Loucy (cell line): ENCODE results near the gene RFWD3.

ENCODE experiments used
- H2AFZ ChIP-seq: fragments of 200-600 bp; sonication (generic); 2 replicates; pipeline ENCODE4 v1.6.0; 2016; ENCODE audit warnings: antibody characterized with exemption, mild to moderate bottlenecking, low read length, moderate library complexity
- H3F3A ChIP-seq: fragments of 200-600 bp; 2 replicates; pipeline ENCODE4 v1.6.0; 2016; ENCODE audit warnings: antibody characterized with exemption, low read depth, mild to moderate bottlenecking
- H3K27me3 ChIP-seq: fragments of 200-600 bp; sonication (generic); 2 replicates; pipeline ENCODE4 v1.6.1; 2014; ENCODE audit warnings: low read length, mild to moderate bottlenecking; ENCODE audit not compliant: insufficient read depth, poor library complexity, severe bottlenecking
- H3K36me3 ChIP-seq: fragments of 200-600 bp; sonication (generic); 2 replicates; pipeline ENCODE4 v1.6.1; 2016; ENCODE audit warnings: low read length; ENCODE audit not compliant: insufficient read depth
- H3K4me1 ChIP-seq: fragments of 200-600 bp; sonication (generic); 2 replicates; pipeline ENCODE4 v1.5.1; 2014; ENCODE audit warnings: low read length, mild to moderate bottlenecking; ENCODE audit not compliant: insufficient read depth, poor library complexity, severe bottlenecking
- H3K4me2 ChIP-seq: fragments of 200-600 bp; sonication (generic); 2 replicates; pipeline ENCODE4 v1.6.0; 2014; ENCODE audit warnings: antibody characterized with exemption, low read length, low read depth, mild to moderate bottlenecking; ENCODE audit not compliant: poor library complexity, severe bottlenecking
- H3K4me3 ChIP-seq: fragments of 200-600 bp; sonication (generic); 2 replicates; pipeline ENCODE4 v1.5.1; 2014; ENCODE audit warnings: low read length, mild to moderate bottlenecking, mixed read lengths; ENCODE audit not compliant: poor library complexity, severe bottlenecking
- H3K79me2 ChIP-seq: fragments of 200-600 bp; sonication (generic); 2 replicates; pipeline ENCODE4 v1.6.1; 2014; ENCODE audit warnings: low read length; ENCODE audit not compliant: insufficient read depth
- H3K9ac ChIP-seq: fragments of 200-600 bp; sonication (generic); 2 replicates; pipeline ENCODE4 v1.6.0; 2014; ENCODE audit warnings: mild to moderate bottlenecking, low read depth, low read length, moderate library complexity; ENCODE audit not compliant: poor library complexity, severe bottlenecking
- H3K9me2 ChIP-seq: fragments of 200-600 bp; sonication (generic); replicated peaks from 2 replicates; pipeline ENCODE4 v1.6.1; 2016; ENCODE audit warnings: low read depth, low read length, mixed read lengths
- H3K9me3 ChIP-seq: fragments of 200-600 bp; sonication (generic); 2 replicates; pipeline ENCODE4 v1.6.1; 2014; ENCODE audit warnings: mild to moderate bottlenecking, antibody characterized with exemption, low read length, low read depth; ENCODE audit not compliant: insufficient read depth
- H4K20me1 ChIP-seq: fragments of 200-600 bp; sonication (generic); 2 replicates; pipeline ENCODE4 v1.6.0; 2014; ENCODE audit warnings: antibody characterized with exemption, low read length, mild to moderate bottlenecking; ENCODE audit not compliant: insufficient read depth, poor library complexity, severe bottlenecking
- CTCF ChIP-seq: fragments of 200-600 bp; sonication (generic); conservative IDR thresholded peaks from 2 replicates; pipeline ENCODE4 v1.5.1; 2014; ENCODE audit warnings: mild to moderate bottlenecking, antibody characterized with exemption, low read length
- EZH2phosphoT487 ChIP-seq: fragments of 200-600 bp; IDR thresholded peaks from 2 replicates; pipeline ENCODE4 v1.6.1; 2018; ENCODE audit warnings: antibody characterized with exemption, mild to moderate bottlenecking, moderate library complexity, borderline replicate concordance

Gene RFWD3

DNA sequence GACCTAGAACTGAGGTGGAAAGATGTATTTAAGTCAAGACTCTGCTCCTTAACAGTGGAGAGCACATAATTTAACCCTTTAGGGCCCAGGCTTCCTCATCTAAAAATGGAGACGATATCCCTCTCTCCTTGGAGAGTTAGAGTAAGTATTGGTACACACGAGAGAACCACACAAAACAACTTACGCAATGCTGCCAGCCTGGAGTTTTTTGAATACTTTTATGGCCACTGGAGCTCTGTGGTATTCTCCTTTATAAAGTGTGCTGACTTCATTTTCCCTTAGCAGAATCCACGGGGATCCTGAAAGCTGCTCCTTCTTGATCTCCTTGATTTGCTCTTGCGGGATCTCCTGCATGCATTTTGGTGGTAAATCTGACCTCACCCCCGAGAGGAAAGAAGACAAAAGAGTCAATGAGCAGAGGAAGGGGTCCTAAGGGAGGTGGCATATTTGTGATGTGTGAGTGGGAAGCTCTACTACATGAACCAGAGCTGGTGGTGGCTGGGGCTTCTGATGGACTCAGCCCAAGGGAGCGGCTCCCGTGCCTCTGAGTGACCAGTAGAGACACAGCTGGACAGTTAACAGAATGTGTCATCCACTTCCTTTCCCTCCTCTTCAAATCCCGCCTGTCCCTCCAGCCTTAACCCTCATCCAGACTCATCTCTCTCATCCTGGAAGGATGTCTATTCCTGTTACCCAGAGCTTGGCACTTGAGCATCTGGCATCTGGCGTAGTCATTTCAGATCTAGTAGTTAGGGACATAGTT is 24.6 kb upstream of the RFWD3 start:
- Histone ChIP-seq H2AFZ (no peak overlapping the region), H3K9ac (no peak overlapping the region), H3F3A (no peaks in the 10 kb centered on the region), H3K4me2 (no peak overlapping the region), H3K4me3 (no peak overlapping the region), H3K9me2 (no peaks in the 10 kb centered on the region), H4K20me1 (no peaks in the 10 kb centered on the region), H3K27me3 (no peaks in the 10 kb centered on the region), H3K4me1 (no peaks in the 10 kb centered on the region), H3K36me3 (no peaks in the 10 kb centered on the region), H3K79me2 (no peaks in the 10 kb centered on the region), H3K9me3 (no peaks in the 10 kb centered on the region)
- TF ChIP-seq EZH2phosphoT487 (no peak), CTCF (no peak)

DNA sequence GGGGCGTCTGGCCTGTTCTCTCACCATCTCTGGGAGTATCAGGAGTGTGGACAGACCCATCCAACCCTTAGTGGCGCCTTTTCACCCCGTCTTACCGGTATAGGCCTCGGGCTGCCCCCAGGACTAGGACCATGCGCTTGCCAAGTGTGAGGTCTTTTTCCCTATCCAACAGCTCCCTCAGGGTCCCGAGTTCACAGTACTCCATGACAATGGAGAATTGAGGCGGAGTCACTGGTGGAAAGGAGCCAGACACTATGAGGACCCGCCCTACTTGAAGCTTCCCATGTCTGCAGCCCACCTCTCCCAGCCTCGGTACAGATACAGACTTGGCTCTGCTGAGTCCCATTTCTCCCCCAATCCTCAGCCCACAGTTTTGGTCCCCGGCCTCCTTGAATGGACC is 15.9 kb upstream of the RFWD3 start:
- H3K36me3 ChIP-seq = no peaks in the 10 kb centered on the region; the same call in 1 of the 2 replicates
- H3K79me2 ChIP-seq = no peaks in the 10 kb centered on the region
- H4K20me1 ChIP-seq = no peaks in the 10 kb centered on the region
- H3F3A ChIP-seq = no peaks in the 10 kb centered on the region
- H3K9ac ChIP-seq = no peak overlapping the region
- no peaks in the 10 kb centered on the region for H3K27me3 ChIP-seq
- no peaks in the 10 kb centered on the region for H3K9me3 ChIP-seq
- no peak overlapping the region for H3K4me3 ChIP-seq
- no peaks in the 10 kb centered on the region for H3K4me1 ChIP-seq
- no peak overlapping the region for H2AFZ ChIP-seq
- no peak for TF ChIP-seq CTCF
- TF ChIP-seq EZH2phosphoT487 = no peak
- no peak overlapping the region for H3K4me2 ChIP-seq
- no peaks in the 10 kb centered on the region for H3K9me2 ChIP-seq

DNA sequence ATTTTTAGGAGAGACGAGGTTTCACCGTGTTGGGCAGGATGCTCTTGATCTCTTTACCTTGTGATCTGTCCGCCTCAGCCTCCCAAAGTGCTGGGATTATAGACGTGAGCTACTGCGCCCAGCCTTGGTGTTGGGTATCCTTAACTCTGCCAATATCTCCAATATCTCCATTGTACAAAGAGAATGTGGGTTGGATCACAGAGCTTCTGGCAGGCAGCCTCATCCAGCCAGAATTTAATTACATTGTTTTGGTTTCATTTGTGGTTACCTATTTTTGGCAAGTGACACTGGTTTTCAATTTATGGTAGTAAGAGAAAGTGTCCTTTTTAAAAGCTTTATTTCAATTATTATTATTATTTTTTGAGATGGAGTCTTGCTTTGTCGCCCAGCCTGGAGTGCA is 14.0 kb upstream of the RFWD3 start:
- no peaks in the 10 kb centered on the region for H3K9me3 ChIP-seq
- no peaks in the 10 kb centered on the region for H4K20me1 ChIP-seq
- H2AFZ ChIP-seq = no peak overlapping the region
- H3F3A ChIP-seq = no peaks in the 10 kb centered on the region
- no peak overlapping the region for H3K9ac ChIP-seq
- H3K27me3 ChIP-seq = no peaks in the 10 kb centered on the region
- H3K4me1 ChIP-seq = no peaks in the 10 kb centered on the region
- no peak overlapping the region for H3K4me3 ChIP-seq
- no peak for TF ChIP-seq CTCF
- no peaks in the 10 kb centered on the region for H3K9me2 ChIP-seq
- H3K79me2 ChIP-seq = no peaks in the 10 kb centered on the region
- H3K36me3 ChIP-seq = no peaks in the 10 kb centered on the region; the same call in 1 of the 2 replicates
- H3K4me2 ChIP-seq = no peak overlapping the region
